ENCODE measurements around the gene MEPCE.
A peak's percentile ranks its signal among the peaks of the same experiment; 100 is the strongest.

Gene MEPCE

GRCh38 chr7:100433276-100433591 lies 3.6 kb downstream of the MEPCE start:
- H3K4me3 ChIP-seq (ENCODE audit: low read depth, low read length): no peak overlapping the region
- in situ Hi-C loops (cut with HindIII; ENCODE audit: low sequenced_read_pairs): no loop called here
- DNase-seq (ENCODE audit: low read depth): no peak
- TF ChIP-seq, protein P1, sequence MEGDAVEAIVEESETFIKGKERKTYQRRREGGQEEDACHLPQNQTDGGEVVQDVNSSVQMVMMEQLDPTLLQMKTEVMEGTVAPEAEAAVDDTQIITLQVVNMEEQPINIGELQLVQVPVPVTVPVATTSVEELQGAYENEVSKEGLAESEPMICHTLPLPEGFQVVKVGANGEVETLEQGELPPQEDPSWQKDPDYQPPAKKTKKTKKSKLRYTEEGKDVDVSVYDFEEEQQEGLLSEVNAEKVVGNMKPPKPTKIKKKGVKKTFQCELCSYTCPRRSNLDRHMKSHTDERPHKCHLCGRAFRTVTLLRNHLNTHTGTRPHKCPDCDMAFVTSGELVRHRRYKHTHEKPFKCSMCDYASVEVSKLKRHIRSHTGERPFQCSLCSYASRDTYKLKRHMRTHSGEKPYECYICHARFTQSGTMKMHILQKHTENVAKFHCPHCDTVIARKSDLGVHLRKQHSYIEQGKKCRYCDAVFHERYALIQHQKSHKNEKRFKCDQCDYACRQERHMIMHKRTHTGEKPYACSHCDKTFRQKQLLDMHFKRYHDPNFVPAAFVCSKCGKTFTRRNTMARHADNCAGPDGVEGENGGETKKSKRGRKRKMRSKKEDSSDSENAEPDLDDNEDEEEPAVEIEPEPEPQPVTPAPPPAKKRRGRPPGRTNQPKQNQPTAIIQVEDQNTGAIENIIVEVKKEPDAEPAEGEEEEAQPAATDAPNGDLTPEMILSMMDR (IDR thresholded peaks at IDR 0.05; ENCODE audit: low read depth, low read length, missing control alignments): no peak

DNA sequence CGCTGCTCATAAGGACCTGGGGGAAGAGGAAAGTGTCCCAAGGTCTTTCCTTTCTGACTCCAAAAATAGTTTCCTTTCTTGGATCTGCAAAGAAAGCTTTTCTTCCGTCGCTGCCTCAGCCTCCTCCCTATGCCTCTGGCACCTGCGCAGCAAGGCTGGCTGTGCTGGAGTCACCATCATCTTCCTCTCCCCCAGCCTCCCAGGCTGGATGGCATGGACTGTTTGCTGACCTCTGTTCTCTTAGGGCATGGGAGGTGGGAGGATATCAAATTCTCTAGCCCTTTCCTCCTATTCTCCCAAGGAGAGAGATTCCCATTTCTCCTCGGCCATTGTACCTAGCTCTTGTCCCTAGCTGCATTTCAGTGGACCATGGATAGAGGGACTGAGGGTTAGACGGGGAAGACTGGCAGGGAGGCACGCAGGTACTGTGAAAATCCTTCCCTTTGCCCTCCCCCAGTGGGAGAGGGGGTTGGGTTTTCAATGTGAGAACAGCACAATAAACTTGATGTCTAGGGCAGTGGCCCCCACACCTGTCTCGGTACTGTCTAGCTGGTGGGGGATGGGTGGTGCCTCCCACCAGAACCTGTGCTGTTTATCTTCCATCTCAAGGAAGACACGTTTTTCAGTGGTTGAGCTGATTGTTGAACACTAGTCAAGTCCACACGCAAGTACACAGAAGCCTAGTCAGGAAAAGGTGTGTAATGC lies 4.1 kb downstream of the MEPCE start:
- TF ChIP-seq, protein P1 (IDR thresholded peaks at IDR 0.05; ENCODE audit: low read depth, low read length, missing control alignments): no peak
- no peak for DNase-seq (ENCODE audit: low read depth)
- in situ Hi-C loops (cut with HindIII; ENCODE audit: low sequenced_read_pairs): no loop called here
- no peak overlapping the region for H3K4me3 ChIP-seq (ENCODE audit: low read depth, low read length)

DNA sequence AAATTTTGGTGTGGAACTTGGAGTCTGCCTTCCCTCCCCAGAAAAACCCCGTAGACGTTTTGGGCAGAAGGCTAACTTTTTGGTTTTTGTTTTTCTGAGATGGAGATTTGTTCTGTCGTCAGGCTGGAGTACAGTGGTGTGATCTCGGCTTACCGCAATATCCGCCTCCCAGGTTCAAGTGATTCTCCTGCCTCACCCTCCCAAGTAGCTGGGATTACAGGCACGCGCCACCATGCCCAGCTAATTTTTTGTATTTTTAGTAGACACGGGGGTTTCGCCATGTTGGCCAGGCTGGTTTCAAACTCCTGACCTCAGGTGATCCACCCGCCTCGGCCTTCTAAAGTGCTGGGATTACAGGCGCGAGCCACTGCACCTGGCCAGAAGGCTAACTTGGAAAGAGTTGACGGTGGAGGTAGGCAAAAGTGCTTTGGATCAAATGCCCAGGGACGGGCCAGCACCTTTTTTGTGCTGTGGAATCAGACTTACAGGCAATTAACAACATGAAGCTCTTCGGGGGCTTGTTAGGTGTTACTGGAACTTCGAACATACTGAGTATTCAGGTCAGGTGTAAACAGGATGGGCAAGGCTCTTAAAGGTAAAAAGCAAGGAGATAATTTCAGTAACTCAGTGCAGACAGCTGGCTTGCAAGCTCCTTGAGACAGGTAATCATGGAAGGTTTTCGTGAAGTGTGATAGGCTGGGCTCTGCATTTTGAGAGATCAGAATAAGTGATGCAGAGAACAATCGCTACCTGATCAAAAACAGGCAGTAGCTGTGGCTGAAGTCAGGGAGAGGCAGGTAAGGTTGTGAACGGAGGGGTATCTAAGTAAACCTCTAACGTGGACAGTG lies 4.9 kb downstream of the MEPCE start:
- peak overlapping the region; percentile 77 for H3K4me3 ChIP-seq (ENCODE audit: low read depth, low read length)
- DNase-seq (ENCODE audit: low read depth): no peak
- in situ Hi-C loops (cut with HindIII; ENCODE audit: low sequenced_read_pairs): no loop called here
- TF ChIP-seq, protein P1 (IDR thresholded peaks at IDR 0.05; ENCODE audit: low read depth, low read length, missing control alignments): no peak

DNA sequence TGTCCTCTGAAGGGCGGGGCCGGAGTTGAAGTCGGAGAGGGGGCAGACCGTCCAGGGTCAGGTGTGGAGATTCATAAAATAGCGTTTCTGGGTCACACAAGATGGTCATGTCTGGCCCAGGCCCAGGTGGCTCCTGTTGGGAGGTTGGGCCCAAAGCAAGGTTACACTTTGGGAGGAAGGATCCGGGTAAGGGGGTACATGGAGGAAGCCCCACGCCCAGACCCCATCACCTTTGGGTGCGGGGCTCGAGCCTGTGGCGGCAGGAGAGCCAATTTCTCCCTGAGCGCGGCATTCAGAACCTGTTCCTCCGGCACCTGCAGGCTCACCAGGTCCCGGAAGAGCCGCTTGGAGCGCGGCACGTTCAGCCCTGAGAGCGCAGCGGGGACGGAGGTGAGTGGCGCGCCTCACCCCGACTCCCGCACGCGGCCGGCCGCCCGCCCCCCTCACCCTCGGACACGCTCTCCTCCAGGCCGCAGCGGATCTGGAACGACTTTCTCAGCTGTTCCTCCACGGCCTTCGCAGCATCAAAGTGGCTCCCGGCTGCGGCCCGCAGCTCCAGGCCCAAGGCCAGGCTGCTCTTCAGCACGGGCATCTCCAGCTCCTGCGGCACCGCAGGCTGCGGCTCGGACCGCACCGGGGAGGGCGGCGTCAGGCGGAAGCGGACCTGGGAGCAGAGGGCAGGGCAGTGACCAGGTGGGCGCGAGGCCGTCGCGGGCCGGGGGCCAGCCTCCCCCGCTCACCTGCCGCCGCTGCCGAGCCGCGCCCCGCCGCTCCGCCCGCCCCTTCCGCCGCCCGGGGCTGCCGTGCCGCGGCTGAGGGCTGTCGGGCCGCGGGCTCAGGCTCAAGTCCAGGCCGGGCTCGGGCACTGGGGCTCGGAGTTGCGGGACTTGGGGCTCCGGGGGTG lies 6.0 kb downstream of the MEPCE start:
- DNase-seq (ENCODE audit: low read depth): no peak
- peak overlapping the region; percentile 77 for H3K4me3 ChIP-seq (ENCODE audit: low read depth, low read length)
- in situ Hi-C loops (cut with HindIII; ENCODE audit: low sequenced_read_pairs): no loop called here
- TF ChIP-seq, protein P1 (IDR thresholded peaks at IDR 0.05; ENCODE audit: low read depth, low read length, missing control alignments): no peak

GRCh38 chr7:100437150-100438100 lies 7.8 kb downstream of the MEPCE start:
- TF ChIP-seq, protein P1 (IDR thresholded peaks at IDR 0.05; ENCODE audit: low read depth, low read length, missing control alignments): no peak
- in situ Hi-C loops (cut with HindIII; ENCODE audit: low sequenced_read_pairs): no loop called here
- DNase-seq (ENCODE audit: low read depth): no peak
- no peak overlapping the region for H3K4me3 ChIP-seq (ENCODE audit: low read depth, low read length)
